ENCODE results near the gene CHCHD2. TPM values are rescaled to one million over a fixed set of nuclear protein-coding genes. Genes with fewer than 3 reads are reported as not detected.
A peak's percentile ranks its signal among the peaks of the same experiment; 100 is the strongest.

The CHCHD2 gene
- total RNA-seq, 1 donor from 2014 or later = 1.7 TPM

DNA sequence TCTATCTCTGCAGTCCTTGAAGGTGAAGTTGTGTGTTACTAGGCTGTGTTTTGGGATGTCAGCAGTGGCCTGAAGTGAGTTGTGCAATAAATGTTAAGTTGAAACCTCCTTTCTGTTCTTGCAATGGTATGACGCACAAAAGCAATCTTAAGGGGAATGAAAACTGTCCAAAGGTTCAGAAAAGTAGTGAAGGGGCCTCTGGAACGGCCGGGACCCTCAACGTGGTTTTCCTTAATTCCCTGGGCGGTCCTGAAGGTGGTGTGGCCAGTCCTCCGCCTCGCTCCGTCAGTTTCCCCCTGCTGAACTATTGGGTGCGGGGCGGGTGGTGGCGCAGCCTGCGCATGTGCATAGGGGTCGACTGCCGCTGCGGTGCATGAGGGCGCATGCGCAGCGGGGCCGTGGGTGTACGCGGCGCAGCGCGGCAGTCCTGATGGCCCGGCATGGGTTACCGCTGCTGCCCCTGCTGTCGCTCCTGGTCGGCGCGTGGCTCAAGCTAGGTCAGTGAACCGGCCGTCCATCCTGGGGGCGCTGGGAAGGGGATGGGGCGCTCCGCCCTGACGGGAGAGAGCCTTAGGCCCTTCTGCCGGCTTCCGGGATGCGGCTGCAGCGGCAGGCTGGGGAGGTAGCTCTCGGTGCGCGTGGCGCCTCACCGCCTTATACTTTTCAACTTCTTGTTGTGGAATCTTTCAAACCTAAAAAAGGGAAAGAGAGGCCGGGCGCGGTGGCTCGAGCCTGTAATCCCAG lies 42.2 kb downstream of the CHCHD2 start, which contains the start of gene SUMF2:
SUMF2 (plus strand) TSS at position 405 of the 744 bp plus-strand sequence; CDS start at position 431, 26 bp downstream.
- peak within 1 kb of the TSS; percentile 85 for H3K27ac Mint-ChIP-seq (ENCODE audit: unreplicated experiment)
- peak; percentile 92 for DNase-seq (ENCODE audit: low spot score)
- peaks cover 1% of the 10 kb centered on the region for H3K27me3 Mint-ChIP-seq (ENCODE audit: unreplicated experiment)
- H3K36me3 Mint-ChIP-seq (ENCODE audit: low read depth, unreplicated experiment) = peaks cover 31% of the 10 kb centered on the region
- H3K9me3 Mint-ChIP-seq (ENCODE audit: unreplicated experiment) = no peaks in the 10 kb centered on the region
- TF ChIP-seq CTCF (IDR thresholded peaks at IDR 0.05; ENCODE audit: unreplicated experiment) = no peak
- H3K4me3 Mint-ChIP-seq (ENCODE audit: unreplicated experiment) = peak within 1 kb of the TSS; percentile 94
- peaks cover 2% of the 10 kb centered on the region for H3K4me1 Mint-ChIP-seq (ENCODE audit: unreplicated experiment)

DNA sequence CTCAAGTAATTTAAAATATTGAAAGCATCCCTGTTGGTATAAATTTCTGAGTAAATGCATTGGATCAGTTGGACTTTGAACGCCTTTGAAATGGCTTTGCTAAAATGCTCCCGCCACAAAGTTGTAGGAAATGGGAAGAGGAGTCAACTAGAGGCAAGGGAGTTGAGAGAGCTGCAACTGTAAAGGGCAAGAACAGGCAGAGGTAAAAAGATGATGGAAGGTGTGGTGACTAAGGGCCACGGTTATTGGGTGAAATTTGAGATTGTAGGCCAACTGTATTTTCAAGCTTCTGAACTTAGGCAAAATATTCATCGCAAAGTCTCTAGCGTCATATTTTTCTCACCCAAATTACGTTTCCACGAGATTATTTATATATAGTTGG lies 42.8 kb downstream of the CHCHD2 start:
- peaks cover 2% of the 10 kb centered on the region for H3K4me1 Mint-ChIP-seq (ENCODE audit: unreplicated experiment)
- peak overlapping the region; percentile 85 for H3K27ac Mint-ChIP-seq (ENCODE audit: unreplicated experiment)
- peaks cover 31% of the 10 kb centered on the region for H3K36me3 Mint-ChIP-seq (ENCODE audit: low read depth, unreplicated experiment)
- peak overlapping the region; percentile 94 for H3K4me3 Mint-ChIP-seq (ENCODE audit: unreplicated experiment)
- no peak for TF ChIP-seq CTCF (IDR thresholded peaks at IDR 0.05; ENCODE audit: unreplicated experiment)
- DNase-seq (ENCODE audit: low spot score) = no peak
- H3K27me3 Mint-ChIP-seq (ENCODE audit: unreplicated experiment) = peaks cover 1% of the 10 kb centered on the region
- H3K9me3 Mint-ChIP-seq (ENCODE audit: unreplicated experiment) = no peaks in the 10 kb centered on the region

GRCh38 chr7:56062382-56062781 lies 43.9 kb downstream of the CHCHD2 start:
- peaks cover 2% of the 10 kb centered on the region for H3K4me1 Mint-ChIP-seq (ENCODE audit: unreplicated experiment)
- H3K27me3 Mint-ChIP-seq (ENCODE audit: unreplicated experiment) = peaks cover 1% of the 10 kb centered on the region
- TF ChIP-seq CTCF (IDR thresholded peaks at IDR 0.05; ENCODE audit: unreplicated experiment) = no peak
- H3K27ac Mint-ChIP-seq (ENCODE audit: unreplicated experiment) = no peak overlapping the region
- DNase-seq (ENCODE audit: low spot score) = no peak
- H3K36me3 Mint-ChIP-seq (ENCODE audit: low read depth, unreplicated experiment) = peaks cover 35% of the 10 kb centered on the region
- H3K4me3 Mint-ChIP-seq (ENCODE audit: unreplicated experiment) = peak overlapping the region; percentile 20
- H3K9me3 Mint-ChIP-seq (ENCODE audit: unreplicated experiment) = no peaks in the 10 kb centered on the region

DNA sequence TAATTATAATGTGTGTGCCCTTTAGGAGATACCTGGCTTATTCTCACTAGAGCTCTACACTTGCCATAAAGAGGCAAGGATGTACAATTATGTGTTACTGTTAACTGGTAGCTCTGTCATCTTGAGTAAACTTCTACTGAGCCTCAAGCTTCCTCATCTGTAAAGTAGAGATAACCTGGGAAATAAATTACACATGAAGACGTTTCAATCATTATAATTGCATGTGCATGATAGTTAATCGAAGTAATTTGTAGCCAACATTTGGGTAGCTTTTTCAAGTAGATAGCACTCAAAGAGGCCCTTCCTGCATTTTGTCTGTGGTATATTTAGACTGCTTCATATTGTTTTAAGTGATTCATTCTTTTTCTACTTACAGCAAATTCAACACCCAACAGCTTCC lies 52.3 kb downstream of the CHCHD2 start:
- H3K27ac Mint-ChIP-seq (ENCODE audit: unreplicated experiment) = no peak overlapping the region
- H3K9me3 Mint-ChIP-seq (ENCODE audit: unreplicated experiment) = no peaks in the 10 kb centered on the region
- peaks cover 10% of the 10 kb centered on the region for H3K4me1 Mint-ChIP-seq (ENCODE audit: unreplicated experiment)
- H3K4me3 Mint-ChIP-seq (ENCODE audit: unreplicated experiment) = no peak overlapping the region
- H3K27me3 Mint-ChIP-seq (ENCODE audit: unreplicated experiment) = peaks cover 3% of the 10 kb centered on the region
- no peak for DNase-seq (ENCODE audit: low spot score)
- no peak for TF ChIP-seq CTCF (IDR thresholded peaks at IDR 0.05; ENCODE audit: unreplicated experiment)
- H3K36me3 Mint-ChIP-seq (ENCODE audit: low read depth, unreplicated experiment) = peaks cover 21% of the 10 kb centered on the region

DNA sequence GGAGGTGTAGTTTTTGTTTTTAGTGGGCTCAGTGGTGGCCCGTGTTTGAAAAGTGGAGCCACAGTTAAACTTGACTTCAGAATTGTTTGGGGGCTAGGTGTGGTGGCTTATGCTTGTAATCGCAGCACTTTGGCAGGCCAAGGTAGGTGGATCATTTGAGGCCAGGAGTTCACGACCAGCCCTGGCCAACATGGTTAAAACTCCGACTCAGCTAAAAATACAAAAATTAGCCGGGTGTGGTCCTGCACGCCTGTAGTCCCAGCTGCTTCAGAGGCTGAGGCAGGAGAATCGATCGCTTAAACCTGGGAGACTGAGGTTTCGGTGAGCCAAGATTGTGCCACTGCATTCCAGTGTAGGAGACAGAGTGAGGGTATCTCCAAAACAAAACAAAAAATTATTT lies 52.9 kb downstream of the CHCHD2 start:
- Mint-ChIP-seq H3K36me3 (ENCODE audit: low read depth, unreplicated experiment) (peaks cover 21% of the 10 kb centered on the region), H3K4me3 (ENCODE audit: unreplicated experiment) (peak overlapping the region; percentile 98), H3K27me3 (ENCODE audit: unreplicated experiment) (peaks cover 3% of the 10 kb centered on the region), H3K27ac (ENCODE audit: unreplicated experiment) (peak overlapping the region; percentile 48), H3K9me3 (ENCODE audit: unreplicated experiment) (no peaks in the 10 kb centered on the region), H3K4me1 (ENCODE audit: unreplicated experiment) (peaks cover 10% of the 10 kb centered on the region)
- no peak for DNase-seq (ENCODE audit: low spot score)
- no peak for TF ChIP-seq CTCF (IDR thresholded peaks at IDR 0.05; ENCODE audit: unreplicated experiment)

Measured in endothelial cell (in vitro differentiated cells).